ENCODE results near the gene RPS6KA3. TPM values are rescaled to one million over a fixed set of nuclear protein-coding genes. Genes with fewer than 3 reads are reported as not detected.

RPS6KA3 gene
- total and polyA plus RNA-seq, 2 of the 8 experiments (the other 6 are each of a cell fraction or from before 2014, with no cell fraction given): 7.1 to 13.0 TPM

- TF ChIP-seq BCL11A (IDR thresholded peaks at IDR 0.05; ENCODE audit: low read depth in 2 of 2, low read length in 2 of 2) (no peak), POLR2AphosphoS5 (IDR thresholded peaks at IDR 0.05; ENCODE audit: low read depth, low read length) (no peak)
Observed at GRCh38 chrX:20313899-20314298, 47.2 kb upstream of the RPS6KA3 start (continued).
